ENCODE data around the gene SPTBN1.

The SPTBN1 gene

GRCh38 chr2:54534221-54534620 is 78.1 kb downstream of the SPTBN1 start:
- no peak for DNase-seq

- DNase-seq, result no peak
Measured at GRCh38 chr2:54534625-54535024, 78.5 kb downstream of the SPTBN1 start.

- DNase-seq, result no peak
Measured at GRCh38 chr2:54535599-54536195, 79.6 kb downstream of the SPTBN1 start.

- no peak for DNase-seq
Measured at GRCh38 chr2:54536720-54537119, 80.6 kb downstream of the SPTBN1 start.

GRCh38 chr2:54538537-54538936 is 82.4 kb downstream of the SPTBN1 start:
- DNase-seq, result no peak

- no peak for DNase-seq
Measured at GRCh38 chr2:54539683-54540082, 83.6 kb downstream of the SPTBN1 start.

GRCh38 chr2:54540194-54540593 is 84.1 kb downstream of the SPTBN1 start:
- no peak for DNase-seq

GRCh38 chr2:54541995-54542394 is 85.9 kb downstream of the SPTBN1 start:
- no peak for DNase-seq

- DNase-seq, result no peak
Measured at GRCh38 chr2:54543733-54544396, 87.7 kb downstream of the SPTBN1 start.

GRCh38 chr2:54545702-54546450 is 89.7 kb downstream of the SPTBN1 start:
- no peak for DNase-seq

GRCh38 chr2:54546518-54546917 is 90.4 kb downstream of the SPTBN1 start:
- no peak for DNase-seq

GRCh38 chr2:54546923-54547720 is 91.0 kb downstream of the SPTBN1 start:
- DNase-seq, result no peak

GRCh38 chr2:54549430-54549829 is 93.3 kb downstream of the SPTBN1 start:
- no peak for DNase-seq

GRCh38 chr2:54549917-54550518 is 93.9 kb downstream of the SPTBN1 start:
- no peak for DNase-seq

- DNase-seq, result no peak
Measured at GRCh38 chr2:54550547-54550946, 94.4 kb downstream of the SPTBN1 start.

- DNase-seq, result no peak
Measured at GRCh38 chr2:54551123-54551756, 95.1 kb downstream of the SPTBN1 start.

- DNase-seq, result no peak
Measured at GRCh38 chr2:54553075-54553474, 96.9 kb downstream of the SPTBN1 start.

GRCh38 chr2:54553775-54554174 is 97.6 kb downstream of the SPTBN1 start:
- DNase-seq, result no peak

- no peak for DNase-seq
Measured at GRCh38 chr2:54555318-54555837, 99.3 kb downstream of the SPTBN1 start.

- no peak for DNase-seq
Measured at GRCh38 chr2:54556621-54557121, 100.5 kb downstream of the SPTBN1 start.

GRCh38 chr2:54557211-54557600 is 101.1 kb downstream of the SPTBN1 start:
- DNase-seq, result no peak

GRCh38 chr2:54557601-54558187 is 101.6 kb downstream of the SPTBN1 start:
- peak; percentile 78 for DNase-seq

Measured in NCI-H2171 (cell line).